Measurements from ENCODE around the gene NCKAP5. TPM values are rescaled to one million over a fixed set of nuclear protein-coding genes. Genes with fewer than 3 reads are reported as not detected.

Gene NCKAP5
- total and polyA plus RNA-seq, 2 of the 8 experiments (the other 6 are each of a cell fraction or from before 2014, with no cell fraction given) = 0.27 to 0.86 TPM

GRCh38 chr2:133415210-133415876 lies 152.9 kb downstream of the NCKAP5 start (continued):
- TF ChIP-seq RAD21 (IDR thresholded peaks at IDR 0.05 in 1 of 2, conservative IDR thresholded peaks at IDR 0.05 in 1 of 2; ENCODE audit: low read depth in 2 of 2, low read length in 2 of 2) = no peak
- no peak for TF ChIP-seq KDM4A (IDR thresholded peaks at IDR 0.05; ENCODE audit: low read depth, low read length, severe bottlenecking)
- no peak for TF ChIP-seq TBP (IDR thresholded peaks at IDR 0.05; ENCODE audit: low read depth, low read length)
- TF ChIP-seq SIN3A (conservative IDR thresholded peaks at IDR 0.05 in 1 of 2, IDR thresholded peaks at IDR 0.05 in 1 of 2; ENCODE audit: low read depth in 1 of 2, low read length in 2 of 2) = no peak
